HL-60 (cell line): ENCODE data around the gene EGFL7.

Experiments
- DNase-seq, 2 experiments: peaks; one replicate each; pipeline ENCODE4 v3.0.0-alpha.2; 2010 to 2020; ENCODE audit warnings: low read depth in 1 of 2, low spot score in 1 of 2
- H3K27ac ChIP-seq: fragments of 250-450 bp; sonication (Bioruptor Pico); replicated peaks from 2 replicates; pipeline ENCODE4 v1.5.1; 2020; ENCODE audit warnings: mild to moderate bottlenecking, moderate library complexity
- H3K27me3 ChIP-seq: fragments of 250-450 bp; sonication (Bioruptor Pico); 2 replicates; pipeline ENCODE4 v1.5.1; 2021; ENCODE audit warnings: mild to moderate bottlenecking, moderate library complexity; ENCODE audit not compliant: insufficient read depth, poor library complexity, severe bottlenecking
- H3K4me3 ChIP-seq: replicated peaks from 2 replicates; pipeline ENCODE4 v1.5.1; 2011; ENCODE audit warnings: mild to moderate bottlenecking, control low read depth, low read length; ENCODE audit not compliant: insufficient read depth
- GABPA ChIP-seq: IDR thresholded peaks from 2 replicates; pipeline ENCODE4 v1.6.1; 2012; ENCODE audit warnings: low read depth
- POLR2AphosphoS5 ChIP-seq: IDR thresholded peaks from 2 replicates; pipeline ENCODE4 v1.6.1; 2012; ENCODE audit warnings: low read depth
- SPI1 ChIP-seq: IDR thresholded peaks from 2 replicates; pipeline ENCODE4 v1.6.1; 2012; ENCODE audit warnings: low read depth, mild to moderate bottlenecking, borderline replicate concordance
- TF ChIP-seq, protein P1 (sequence below): IDR thresholded peaks from 2 replicates; pipeline ENCODE4 v1.6.1; 2012; ENCODE audit warnings: low read depth; ENCODE audit not compliant: insufficient replicate concordance
- TF ChIP-seq, protein P2 (sequence below): IDR thresholded peaks from one replicate; pipeline ENCODE4 v1.5.1; 2011; ENCODE audit warnings: low read length, control low read depth, inconsistent platforms; ENCODE audit not compliant: insufficient read depth

Gene EGFL7

GRCh38 chr9:136685216-136685615, 22.5 kb downstream of the EGFL7 start:
- Histone ChIP-seq H3K27me3 (no peaks in the 10 kb centered on the region), H3K27ac (no peak overlapping the region), H3K4me3 (no peak overlapping the region)
- no peak for TF ChIP-seq POLR2AphosphoS5
- TF ChIP-seq SPI1, result no peak
- TF ChIP-seq, protein P1, sequence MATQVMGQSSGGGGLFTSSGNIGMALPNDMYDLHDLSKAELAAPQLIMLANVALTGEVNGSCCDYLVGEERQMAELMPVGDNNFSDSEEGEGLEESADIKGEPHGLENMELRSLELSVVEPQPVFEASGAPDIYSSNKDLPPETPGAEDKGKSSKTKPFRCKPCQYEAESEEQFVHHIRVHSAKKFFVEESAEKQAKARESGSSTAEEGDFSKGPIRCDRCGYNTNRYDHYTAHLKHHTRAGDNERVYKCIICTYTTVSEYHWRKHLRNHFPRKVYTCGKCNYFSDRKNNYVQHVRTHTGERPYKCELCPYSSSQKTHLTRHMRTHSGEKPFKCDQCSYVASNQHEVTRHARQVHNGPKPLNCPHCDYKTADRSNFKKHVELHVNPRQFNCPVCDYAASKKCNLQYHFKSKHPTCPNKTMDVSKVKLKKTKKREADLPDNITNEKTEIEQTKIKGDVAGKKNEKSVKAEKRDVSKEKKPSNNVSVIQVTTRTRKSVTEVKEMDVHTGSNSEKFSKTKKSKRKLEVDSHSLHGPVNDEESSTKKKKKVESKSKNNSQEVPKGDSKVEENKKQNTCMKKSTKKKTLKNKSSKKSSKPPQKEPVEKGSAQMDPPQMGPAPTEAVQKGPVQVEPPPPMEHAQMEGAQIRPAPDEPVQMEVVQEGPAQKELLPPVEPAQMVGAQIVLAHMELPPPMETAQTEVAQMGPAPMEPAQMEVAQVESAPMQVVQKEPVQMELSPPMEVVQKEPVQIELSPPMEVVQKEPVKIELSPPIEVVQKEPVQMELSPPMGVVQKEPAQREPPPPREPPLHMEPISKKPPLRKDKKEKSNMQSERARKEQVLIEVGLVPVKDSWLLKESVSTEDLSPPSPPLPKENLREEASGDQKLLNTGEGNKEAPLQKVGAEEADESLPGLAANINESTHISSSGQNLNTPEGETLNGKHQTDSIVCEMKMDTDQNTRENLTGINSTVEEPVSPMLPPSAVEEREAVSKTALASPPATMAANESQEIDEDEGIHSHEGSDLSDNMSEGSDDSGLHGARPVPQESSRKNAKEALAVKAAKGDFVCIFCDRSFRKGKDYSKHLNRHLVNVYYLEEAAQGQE, result no peak
- TF ChIP-seq GABPA, result no peak
- no peak for DNase-seq

DNA sequence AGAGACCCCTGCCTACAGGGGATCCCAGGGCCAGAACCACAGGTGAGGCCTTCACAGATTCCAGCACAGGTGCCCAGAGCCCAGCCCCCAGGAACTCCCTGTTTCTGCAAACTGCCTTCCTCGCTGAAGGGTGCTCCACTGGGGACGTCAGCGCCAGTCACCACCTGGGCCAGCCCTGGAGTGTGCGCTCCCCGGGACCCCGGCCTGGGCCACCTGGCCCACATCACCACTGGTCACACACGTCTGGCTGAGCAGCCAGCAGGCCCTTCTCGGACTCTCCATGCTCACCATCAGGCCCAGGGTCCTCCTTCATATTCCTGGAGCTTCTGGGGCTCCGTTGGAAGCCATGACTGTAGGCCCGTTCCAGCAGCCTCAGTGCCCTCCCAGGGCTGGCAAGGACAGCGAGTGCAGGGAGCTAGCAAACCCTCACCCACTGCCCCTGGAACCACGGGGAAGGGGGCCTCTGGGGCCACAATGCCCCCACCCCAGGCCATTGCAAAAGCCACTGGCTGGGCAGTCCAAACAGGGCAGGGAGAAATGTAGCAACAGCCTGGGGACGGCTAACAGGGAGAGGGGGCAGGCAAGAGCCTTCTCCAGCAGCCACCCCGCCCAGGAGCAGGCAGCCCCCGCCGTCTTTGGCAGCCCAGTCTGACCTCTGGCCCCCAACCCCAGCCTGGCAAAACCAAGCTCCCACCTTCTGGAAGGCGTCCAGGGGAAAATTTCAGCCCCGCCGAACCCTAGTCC, 23.2 kb downstream of the EGFL7 start:
- peak overlapping the region; percentile 92 for H3K27ac ChIP-seq
- H3K4me3 ChIP-seq, result peak overlapping the region; percentile 90
- DNase-seq, result peak in 1 of 2 experiments; percentile 45
- H3K27me3 ChIP-seq, result no peaks in the 10 kb centered on the region
- TF ChIP-seq, protein P2, sequence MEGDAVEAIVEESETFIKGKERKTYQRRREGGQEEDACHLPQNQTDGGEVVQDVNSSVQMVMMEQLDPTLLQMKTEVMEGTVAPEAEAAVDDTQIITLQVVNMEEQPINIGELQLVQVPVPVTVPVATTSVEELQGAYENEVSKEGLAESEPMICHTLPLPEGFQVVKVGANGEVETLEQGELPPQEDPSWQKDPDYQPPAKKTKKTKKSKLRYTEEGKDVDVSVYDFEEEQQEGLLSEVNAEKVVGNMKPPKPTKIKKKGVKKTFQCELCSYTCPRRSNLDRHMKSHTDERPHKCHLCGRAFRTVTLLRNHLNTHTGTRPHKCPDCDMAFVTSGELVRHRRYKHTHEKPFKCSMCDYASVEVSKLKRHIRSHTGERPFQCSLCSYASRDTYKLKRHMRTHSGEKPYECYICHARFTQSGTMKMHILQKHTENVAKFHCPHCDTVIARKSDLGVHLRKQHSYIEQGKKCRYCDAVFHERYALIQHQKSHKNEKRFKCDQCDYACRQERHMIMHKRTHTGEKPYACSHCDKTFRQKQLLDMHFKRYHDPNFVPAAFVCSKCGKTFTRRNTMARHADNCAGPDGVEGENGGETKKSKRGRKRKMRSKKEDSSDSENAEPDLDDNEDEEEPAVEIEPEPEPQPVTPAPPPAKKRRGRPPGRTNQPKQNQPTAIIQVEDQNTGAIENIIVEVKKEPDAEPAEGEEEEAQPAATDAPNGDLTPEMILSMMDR, result no peak
- TF ChIP-seq, protein P1, result no peak
- no peak for TF ChIP-seq POLR2AphosphoS5
- no peak for TF ChIP-seq SPI1
- no peak for TF ChIP-seq GABPA

DNA sequence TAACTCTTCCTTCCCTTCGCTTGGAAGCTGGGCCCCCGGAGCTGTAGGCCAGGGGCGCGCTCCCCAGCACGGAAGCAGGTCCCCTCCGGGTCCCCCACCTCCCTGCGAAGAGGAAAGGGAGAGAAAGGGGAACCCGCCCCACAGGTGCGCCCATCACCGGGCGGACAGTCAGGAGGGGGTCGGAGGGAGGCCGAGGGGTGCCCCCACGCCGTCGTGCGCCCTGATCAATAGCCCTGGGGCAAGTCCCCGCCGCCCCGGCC, 23.7 kb downstream of the EGFL7 start:
- Histone ChIP-seq H3K27me3 (no peaks in the 10 kb centered on the region), H3K27ac (peak overlapping the region; percentile 92), H3K4me3 (peak overlapping the region; percentile 90)
- peak in 1 of 2 experiments; percentile 28 for DNase-seq
- peak; percentile 56; the same call in 1 of the 2 replicates for TF ChIP-seq SPI1
- TF ChIP-seq GABPA, result no peak

- H3K4me3 ChIP-seq, result peak within 1 kb of the TSS; percentile 90
- H3K27ac ChIP-seq, result peak within 1 kb of the TSS; percentile 92
- no peaks in the 10 kb centered on the region for H3K27me3 ChIP-seq
- peak; percentile 74 to 82 for DNase-seq
- TF ChIP-seq POLR2AphosphoS5 (peak; percentile 70; the same call in 1 of the 2 replicates), GABPA (peak; percentile 60; the same call in 1 of the 2 replicates), SPI1 (peak; percentile 24; the same call in 1 of the 2 replicates)
- TF ChIP-seq, protein P2, result no peak
- TF ChIP-seq, protein P1, result peak; percentile 56
Observed at GRCh38 chr9:136686794-136687711, 24.3 kb downstream of the EGFL7 start, which contains the start of gene AGPAT2. TSS of gene AGPAT2 (minus strand) at chr9:136687457. CDS start at chr9:136687357, 100 bp downstream.
